ENCODE results near the gene CDK13.

GRCh38 chr7:40120020-40120419 lies 170.0 kb downstream of the CDK13 start:
- TF ChIP-seq CTCF (IDR thresholded peaks at IDR 0.05; ENCODE audit: insufficient read depth, low read depth, low read length) (no peak), EZH2 (IDR thresholded peaks at IDR 0.05; ENCODE audit: insufficient read depth, low read length) (no peak)

Measured in astrocyte (in vitro differentiated cells and primary cell).